ENCODE data around the gene LHX5. TPM values are rescaled to one million over a fixed set of nuclear protein-coding genes. Genes with fewer than 3 reads are reported as not detected.

The LHX5 gene
- total RNA-seq, 1 experiment from 2014 or later: not detected

DNA sequence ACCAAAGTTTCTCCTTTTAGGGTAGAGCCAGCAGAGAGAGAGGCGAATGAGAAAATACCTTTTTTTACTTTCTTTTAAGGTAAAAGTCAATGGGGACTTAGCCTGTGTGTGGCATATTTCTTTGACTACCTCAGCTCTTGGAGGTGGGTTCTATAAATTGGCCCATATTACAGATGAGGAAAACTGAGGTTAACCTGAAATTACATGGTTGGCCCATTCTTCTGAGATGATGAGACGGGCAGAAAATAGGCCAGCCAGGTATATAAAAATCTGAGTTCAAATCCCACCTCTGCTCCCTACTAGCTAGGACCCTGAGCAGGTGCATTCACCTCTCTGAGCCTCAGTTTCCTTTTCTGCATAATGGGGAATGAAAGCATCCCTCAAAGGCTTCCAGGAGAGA, 22.4 kb downstream of the LHX5 start:
- intact Hi-C loops (cut with micrococcal nuclease): no loop called here
- BruUV-seq (replicated peaks): no TSS peak
- TF ChIP-seq, protein P1, sequence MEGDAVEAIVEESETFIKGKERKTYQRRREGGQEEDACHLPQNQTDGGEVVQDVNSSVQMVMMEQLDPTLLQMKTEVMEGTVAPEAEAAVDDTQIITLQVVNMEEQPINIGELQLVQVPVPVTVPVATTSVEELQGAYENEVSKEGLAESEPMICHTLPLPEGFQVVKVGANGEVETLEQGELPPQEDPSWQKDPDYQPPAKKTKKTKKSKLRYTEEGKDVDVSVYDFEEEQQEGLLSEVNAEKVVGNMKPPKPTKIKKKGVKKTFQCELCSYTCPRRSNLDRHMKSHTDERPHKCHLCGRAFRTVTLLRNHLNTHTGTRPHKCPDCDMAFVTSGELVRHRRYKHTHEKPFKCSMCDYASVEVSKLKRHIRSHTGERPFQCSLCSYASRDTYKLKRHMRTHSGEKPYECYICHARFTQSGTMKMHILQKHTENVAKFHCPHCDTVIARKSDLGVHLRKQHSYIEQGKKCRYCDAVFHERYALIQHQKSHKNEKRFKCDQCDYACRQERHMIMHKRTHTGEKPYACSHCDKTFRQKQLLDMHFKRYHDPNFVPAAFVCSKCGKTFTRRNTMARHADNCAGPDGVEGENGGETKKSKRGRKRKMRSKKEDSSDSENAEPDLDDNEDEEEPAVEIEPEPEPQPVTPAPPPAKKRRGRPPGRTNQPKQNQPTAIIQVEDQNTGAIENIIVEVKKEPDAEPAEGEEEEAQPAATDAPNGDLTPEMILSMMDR (IDR thresholded peaks at IDR 0.05; ENCODE audit: unreplicated experiment): no peak
- Mint-ChIP-seq H3K4me1 (ENCODE audit: insufficient read depth, unreplicated experiment) (no peaks in the 10 kb centered on the region), H3K36me3 (ENCODE audit: insufficient read depth, unreplicated experiment) (no peaks in the 10 kb centered on the region), H3K9me3 (ENCODE audit: unreplicated experiment) (no peaks in the 10 kb centered on the region), H3K27me3 (ENCODE audit: insufficient read depth, unreplicated experiment) (peaks cover 15% of the 10 kb centered on the region), H3K4me3 (ENCODE audit: unreplicated experiment) (no peak overlapping the region), H3K27ac (ENCODE audit: low read depth, unreplicated experiment) (no peak overlapping the region)
- ChIA-PET CTCF (no interaction called here), POLR2A (no interaction called here)
- DNase-seq (ENCODE audit: unreplicated experiment): no peak

DNA sequence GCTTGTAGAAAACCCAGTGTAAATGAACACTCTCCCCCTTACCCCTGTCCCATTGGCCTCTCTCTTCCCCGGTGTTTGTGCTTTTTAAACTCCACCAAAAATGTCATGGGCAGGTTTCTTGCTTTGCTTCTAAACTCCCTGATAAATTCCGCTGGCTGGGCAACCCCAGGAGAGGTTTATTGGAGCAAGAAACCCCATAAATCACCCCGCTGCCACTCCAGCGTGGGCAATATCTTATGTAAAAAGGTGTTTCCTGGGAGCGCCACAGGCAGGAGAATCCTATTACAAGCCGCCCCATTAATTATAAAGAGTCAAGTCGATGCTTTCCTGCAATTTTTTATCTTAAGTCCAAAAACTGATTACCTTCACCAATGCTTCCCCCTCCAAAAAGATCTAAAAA, 22.8 kb downstream of the LHX5 start:
- no peaks in the 10 kb centered on the region for H3K9me3 Mint-ChIP-seq (ENCODE audit: unreplicated experiment)
- no peak overlapping the region for H3K4me3 Mint-ChIP-seq (ENCODE audit: unreplicated experiment)
- no peak for DNase-seq (ENCODE audit: unreplicated experiment)
- peaks cover 15% of the 10 kb centered on the region for H3K27me3 Mint-ChIP-seq (ENCODE audit: insufficient read depth, unreplicated experiment)
- intact Hi-C loops (cut with micrococcal nuclease): no loop called here
- H3K36me3 Mint-ChIP-seq (ENCODE audit: insufficient read depth, unreplicated experiment): no peaks in the 10 kb centered on the region
- ChIA-PET CTCF (no interaction called here), POLR2A (no interaction called here)
- no TSS peak for BruUV-seq (replicated peaks)
- H3K4me1 Mint-ChIP-seq (ENCODE audit: insufficient read depth, unreplicated experiment): no peaks in the 10 kb centered on the region
- H3K27ac Mint-ChIP-seq (ENCODE audit: low read depth, unreplicated experiment): no peak overlapping the region
- TF ChIP-seq, protein P1 (IDR thresholded peaks at IDR 0.05; ENCODE audit: unreplicated experiment): no peak

DNA sequence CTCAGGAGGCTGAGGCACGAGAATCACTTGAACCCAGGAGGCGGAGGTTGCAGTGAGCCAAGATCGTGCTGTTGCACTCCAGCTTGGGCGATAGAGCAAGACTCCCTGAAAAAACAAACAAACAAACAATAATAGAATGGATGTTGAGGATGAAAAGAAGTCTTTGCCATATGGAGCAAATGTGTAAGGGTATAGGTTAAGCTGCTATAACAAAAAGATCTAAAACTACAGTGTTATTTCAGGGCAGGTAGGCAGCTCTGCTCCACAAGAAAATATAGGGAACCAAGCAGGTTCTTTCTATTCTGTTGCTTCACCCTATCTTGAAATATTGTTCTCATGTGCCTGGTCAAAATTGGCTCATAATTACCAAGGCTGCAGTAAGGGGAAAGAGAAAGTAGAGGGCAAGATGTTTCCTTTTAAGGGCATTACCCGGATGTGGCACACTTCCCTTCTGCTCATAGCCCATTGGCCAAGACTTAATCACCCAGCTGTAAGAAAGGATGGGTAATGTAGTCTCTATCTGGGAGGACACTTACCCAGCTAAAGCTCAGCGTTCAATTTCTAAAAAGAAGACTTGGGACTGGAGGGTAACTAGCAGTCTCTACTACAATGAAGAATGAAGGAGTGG, 26.0 kb downstream of the LHX5 start:
- ChIA-PET POLR2A (interaction anchor here (0.6 kb wide), 1 partner anchor 1829 kb away, joined by 3 read pairs; no protein-coding TSS in a partner anchor), CTCF (interaction anchor here (0.6 to 1.4 kb wide), 4 partner anchors 15 to 467 kb away, joined by 3 to 5 read pairs (median 3); partner anchors contain the start of gene OAS2)
- TF ChIP-seq, protein P1 (IDR thresholded peaks at IDR 0.05; ENCODE audit: unreplicated experiment): no peak
- no peaks in the 10 kb centered on the region for H3K9me3 Mint-ChIP-seq (ENCODE audit: unreplicated experiment)
- intact Hi-C loops (cut with micrococcal nuclease): no loop called here
- no peaks in the 10 kb centered on the region for H3K36me3 Mint-ChIP-seq (ENCODE audit: insufficient read depth, unreplicated experiment)
- peaks cover 15% of the 10 kb centered on the region for H3K27me3 Mint-ChIP-seq (ENCODE audit: insufficient read depth, unreplicated experiment)
- DNase-seq (ENCODE audit: unreplicated experiment): no peak
- no peak overlapping the region for H3K4me3 Mint-ChIP-seq (ENCODE audit: unreplicated experiment)
- no peaks in the 10 kb centered on the region for H3K4me1 Mint-ChIP-seq (ENCODE audit: insufficient read depth, unreplicated experiment)
- no peak overlapping the region for H3K27ac Mint-ChIP-seq (ENCODE audit: low read depth, unreplicated experiment)
- no TSS peak for BruUV-seq (replicated peaks)

DNA sequence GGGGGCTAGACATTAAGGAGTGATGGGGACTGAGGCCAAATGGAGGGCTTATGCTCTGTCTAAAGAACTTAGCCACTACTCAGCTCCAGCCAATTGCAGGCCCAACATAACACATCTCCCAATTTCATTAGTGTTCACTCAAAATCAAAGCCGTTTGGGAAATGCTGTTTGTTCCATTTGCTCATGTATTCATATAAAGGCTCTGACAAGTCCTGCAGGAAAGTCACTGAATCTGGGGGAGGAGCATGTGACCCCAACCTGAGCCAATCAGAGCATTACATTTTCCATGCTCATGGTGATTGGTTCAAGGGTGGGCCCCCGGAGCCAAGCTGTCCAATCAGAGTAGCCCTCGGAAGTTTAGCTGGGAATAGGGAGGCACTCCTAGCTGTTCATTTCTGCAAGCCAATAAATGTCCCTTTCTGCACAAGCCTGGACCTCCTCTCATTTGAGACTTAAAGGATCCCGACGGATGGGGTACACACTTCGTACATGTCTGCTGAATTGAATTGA, 28.6 kb downstream of the LHX5 start:
- Mint-ChIP-seq H3K4me1 (ENCODE audit: insufficient read depth, unreplicated experiment) (no peaks in the 10 kb centered on the region), H3K36me3 (ENCODE audit: insufficient read depth, unreplicated experiment) (no peaks in the 10 kb centered on the region), H3K9me3 (ENCODE audit: unreplicated experiment) (no peaks in the 10 kb centered on the region), H3K27ac (ENCODE audit: low read depth, unreplicated experiment) (no peak overlapping the region), H3K27me3 (ENCODE audit: insufficient read depth, unreplicated experiment) (peaks cover 3% of the 10 kb centered on the region), H3K4me3 (ENCODE audit: unreplicated experiment) (no peak overlapping the region)
- DNase-seq (ENCODE audit: unreplicated experiment): no peak
- ChIA-PET POLR2A (no interaction called here), CTCF (interaction anchor here (1.2 to 1.9 kb wide), 2 partner anchors 18 kb away, joined by 3 to 6 read pairs; no protein-coding TSS in a partner anchor)
- TF ChIP-seq, protein P1 (IDR thresholded peaks at IDR 0.05; ENCODE audit: unreplicated experiment): no peak
- intact Hi-C loops (cut with micrococcal nuclease): no loop called here
- no TSS peak for BruUV-seq (replicated peaks)

Measured in MCF 10A (cell line).